Measurements from ENCODE around the gene MFAP3L. TPM values are rescaled to one million over a fixed set of nuclear protein-coding genes. Genes with fewer than 3 reads are reported as not detected.

The MFAP3L gene
- total RNA-seq, 1 experiment from 2014 or later, result not detected

DNA sequence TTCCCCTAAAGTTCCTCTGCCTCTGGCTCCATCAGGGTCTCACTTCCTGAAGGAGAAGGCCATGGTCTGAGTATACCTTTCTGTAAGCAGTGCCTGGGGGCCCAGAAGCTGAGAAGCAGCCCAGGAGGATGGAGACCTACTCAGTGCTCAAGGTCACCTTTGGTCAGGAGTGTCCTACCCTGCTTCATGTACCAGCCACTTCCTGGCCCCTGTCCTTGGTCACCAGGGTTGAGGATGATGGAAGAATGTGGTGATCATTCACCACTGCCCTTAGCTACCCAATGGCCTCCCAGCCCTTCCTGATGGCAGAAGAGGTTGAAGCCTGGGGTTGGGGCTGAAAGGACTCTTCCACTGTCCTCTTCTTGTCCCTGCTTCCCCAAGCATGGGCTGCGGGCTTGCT is 9.0 kb upstream of the MFAP3L start:
- DNase-seq, result no peak

DNA sequence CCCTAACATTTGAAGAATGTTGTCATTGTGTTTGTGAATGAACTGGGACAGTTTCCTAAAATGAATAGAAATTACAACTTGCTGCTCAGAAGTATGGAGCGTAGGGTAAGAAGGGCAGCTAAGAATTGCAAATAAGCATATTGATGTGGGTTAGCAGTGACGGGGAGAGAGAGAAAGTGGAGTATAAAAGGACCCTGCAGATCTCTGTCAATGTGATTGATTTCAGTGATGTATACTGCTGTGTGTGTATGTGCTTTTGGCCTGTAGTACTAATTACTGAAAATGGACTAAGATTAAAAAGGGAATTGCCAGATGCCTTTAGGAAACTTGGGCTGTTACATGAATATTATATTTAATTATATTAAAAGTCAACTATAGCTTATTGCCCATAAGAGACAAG is 7.8 kb upstream of the MFAP3L start:
- no peaks in the 10 kb centered on the region for H3K9me3 ChIP-seq (ENCODE audit: low read length)
- H3K27me3 ChIP-seq (ENCODE audit: low read length), result no peaks in the 10 kb centered on the region
- H4K20me1 ChIP-seq (ENCODE audit: insufficient read depth, low read depth, low read length), result no peaks in the 10 kb centered on the region
- H2AFZ ChIP-seq (ENCODE audit: low read length), result no peak overlapping the region
- H3K4me1 ChIP-seq (ENCODE audit: low read length), result no peaks in the 10 kb centered on the region
- no peak overlapping the region for H3K9ac ChIP-seq (ENCODE audit: low read length)
- no peaks in the 10 kb centered on the region for H3K36me3 ChIP-seq (ENCODE audit: insufficient read depth, low read length)
- no peaks in the 10 kb centered on the region for H3K79me2 ChIP-seq (ENCODE audit: low read length)
- H3K4me2 ChIP-seq (ENCODE audit: low read depth, low read length, poor library complexity, severe bottlenecking), result no peak overlapping the region
- H3K4me3 ChIP-seq (ENCODE audit: low read length), result no peak overlapping the region
- no peak for DNase-seq
- no peak overlapping the region for H3K27ac ChIP-seq (ENCODE audit: low read length)
- H3K9me2 ChIP-seq (replicated peaks; ENCODE audit: insufficient read depth, low read length), result no peaks in the 10 kb centered on the region

More for the DNA sequence above, 9.0 kb upstream of the MFAP3L start:
- Histone ChIP-seq H2AFZ (ENCODE audit: low read length) (no peak overlapping the region), H3K4me3 (ENCODE audit: low read length) (no peak overlapping the region), H3K4me2 (ENCODE audit: low read depth, low read length, poor library complexity, severe bottlenecking) (no peak overlapping the region), H3K79me2 (ENCODE audit: low read length) (no peaks in the 10 kb centered on the region), H3K9me3 (ENCODE audit: low read length) (no peaks in the 10 kb centered on the region), H3K27me3 (ENCODE audit: low read length) (no peaks in the 10 kb centered on the region), H3K27ac (ENCODE audit: low read length) (no peak overlapping the region), H3K4me1 (ENCODE audit: low read length) (no peaks in the 10 kb centered on the region), H4K20me1 (ENCODE audit: insufficient read depth, low read depth, low read length) (no peaks in the 10 kb centered on the region), H3K9ac (ENCODE audit: low read length) (no peak overlapping the region), H3K36me3 (ENCODE audit: insufficient read depth, low read length) (no peaks in the 10 kb centered on the region), H3K9me2 (replicated peaks; ENCODE audit: insufficient read depth, low read length) (no peaks in the 10 kb centered on the region)

DNA sequence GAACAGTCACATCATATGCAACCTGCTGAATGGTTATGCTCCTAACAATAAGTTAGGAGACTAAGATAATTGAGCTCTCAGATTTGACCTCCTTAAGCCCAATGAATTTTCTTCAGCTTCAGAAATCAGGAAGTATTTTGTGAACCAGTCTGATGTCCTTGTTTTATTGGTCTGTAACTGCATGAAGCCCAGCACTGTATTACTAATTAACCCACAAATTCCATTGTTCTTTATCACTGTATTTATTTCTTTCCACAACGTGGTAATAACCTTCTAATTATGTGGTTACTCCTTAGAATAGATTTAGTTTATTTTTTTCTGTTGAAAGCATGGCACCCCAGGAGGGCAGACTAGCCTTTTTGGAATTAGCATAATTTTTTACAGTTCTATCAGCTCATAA is 3.9 kb upstream of the MFAP3L start:
- no peaks in the 10 kb centered on the region for H3K36me3 ChIP-seq (ENCODE audit: insufficient read depth, low read length)
- H3K79me2 ChIP-seq (ENCODE audit: low read length), result no peaks in the 10 kb centered on the region
- H4K20me1 ChIP-seq (ENCODE audit: insufficient read depth, low read depth, low read length), result no peaks in the 10 kb centered on the region
- no peaks in the 10 kb centered on the region for H3K4me1 ChIP-seq (ENCODE audit: low read length)
- no peaks in the 10 kb centered on the region for H3K9me2 ChIP-seq (replicated peaks; ENCODE audit: insufficient read depth, low read length)
- H3K27me3 ChIP-seq (ENCODE audit: low read length), result no peaks in the 10 kb centered on the region
- no peak for DNase-seq
- no peaks in the 10 kb centered on the region for H3K9me3 ChIP-seq (ENCODE audit: low read length)
- no peak overlapping the region for H3K9ac ChIP-seq (ENCODE audit: low read length)
- H3K4me3 ChIP-seq (ENCODE audit: low read length), result no peak overlapping the region
- no peak overlapping the region for H3K27ac ChIP-seq (ENCODE audit: low read length)
- no peak overlapping the region for H3K4me2 ChIP-seq (ENCODE audit: low read depth, low read length, poor library complexity, severe bottlenecking)
- no peak overlapping the region for H2AFZ ChIP-seq (ENCODE audit: low read length)

DNA sequence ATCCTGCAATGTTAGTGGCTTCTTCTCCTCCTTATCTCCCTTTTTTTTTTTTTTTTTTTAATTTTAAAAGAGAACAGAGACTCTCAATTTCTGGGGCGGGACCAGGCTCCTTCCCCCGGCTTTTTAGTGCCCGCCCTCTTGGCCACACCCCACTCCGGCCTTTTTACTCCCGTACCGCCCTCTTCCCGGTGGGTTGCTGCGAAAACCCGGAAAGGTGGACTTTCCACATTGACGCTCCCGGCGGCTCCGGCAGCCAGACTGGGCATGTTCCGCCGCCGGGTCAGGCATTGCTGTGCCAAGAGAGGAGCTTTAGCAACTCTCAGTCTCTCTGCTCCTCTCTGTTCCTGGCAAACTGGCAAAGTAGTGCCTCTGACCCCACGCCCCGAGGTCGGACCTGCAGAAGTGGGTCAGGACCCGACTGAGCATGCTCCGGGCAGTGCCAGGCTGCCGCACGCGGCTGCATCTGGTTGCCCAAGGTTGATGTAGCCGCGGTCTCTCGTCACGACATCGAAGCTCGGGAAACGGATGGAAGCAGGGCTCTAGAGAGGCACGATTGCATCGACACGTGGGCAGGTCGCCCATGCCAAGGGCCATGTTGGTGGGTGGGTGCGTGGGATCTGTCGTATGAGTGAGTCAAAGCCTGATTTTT is 1.1 kb upstream of the MFAP3L start:
- H3K4me2 ChIP-seq (ENCODE audit: low read depth, low read length, poor library complexity, severe bottlenecking), result no peak overlapping the region
- DNase-seq, result no peak
- H3K79me2 ChIP-seq (ENCODE audit: low read length), result no peaks in the 10 kb centered on the region
- H2AFZ ChIP-seq (ENCODE audit: low read length), result no peak overlapping the region
- no peak overlapping the region for H3K27ac ChIP-seq (ENCODE audit: low read length)
- H3K4me3 ChIP-seq (ENCODE audit: low read length), result no peak overlapping the region
- H3K36me3 ChIP-seq (ENCODE audit: insufficient read depth, low read length), result no peaks in the 10 kb centered on the region
- H3K9me3 ChIP-seq (ENCODE audit: low read length), result no peaks in the 10 kb centered on the region
- no peak overlapping the region for H3K9ac ChIP-seq (ENCODE audit: low read length)
- H3K4me1 ChIP-seq (ENCODE audit: low read length), result no peaks in the 10 kb centered on the region
- no peaks in the 10 kb centered on the region for H3K27me3 ChIP-seq (ENCODE audit: low read length)
- no peaks in the 10 kb centered on the region for H3K9me2 ChIP-seq (replicated peaks; ENCODE audit: insufficient read depth, low read length)
- no peaks in the 10 kb centered on the region for H4K20me1 ChIP-seq (ENCODE audit: insufficient read depth, low read depth, low read length)

DNA sequence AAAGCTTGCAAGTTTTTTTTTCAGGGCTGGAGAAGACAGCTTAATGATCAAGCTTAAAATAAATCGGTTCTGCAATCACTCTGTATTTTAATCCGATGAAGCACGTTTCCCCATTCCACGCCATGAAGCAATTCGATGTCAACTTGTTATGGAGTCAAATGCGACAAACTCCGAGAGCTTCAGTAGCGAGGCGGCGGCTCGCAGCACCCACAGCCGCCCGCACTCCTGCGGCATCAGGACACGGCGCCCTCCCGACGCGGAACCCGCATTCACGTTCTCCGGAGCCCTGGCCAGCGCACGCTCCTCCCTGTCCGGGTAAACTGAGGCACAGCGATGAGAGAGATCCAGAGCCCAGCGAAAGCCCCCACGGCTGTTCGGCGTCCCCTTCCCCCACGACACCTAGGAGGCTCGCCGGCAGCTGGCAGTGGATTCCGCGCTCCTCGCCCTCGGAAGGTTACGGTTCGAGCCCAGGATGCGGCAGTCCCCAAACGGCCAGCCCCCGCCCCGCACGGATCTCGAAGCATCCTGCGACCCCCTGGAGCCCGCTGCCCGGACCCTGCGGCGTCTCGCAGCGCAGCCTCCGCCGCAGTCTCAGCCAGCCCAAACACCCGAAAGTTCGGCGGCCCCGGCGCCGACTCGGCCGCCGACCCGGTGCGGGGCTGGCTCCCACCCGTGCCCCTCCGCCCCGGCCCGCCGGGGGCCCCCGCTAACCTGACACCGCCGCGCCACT is 507 bp downstream of the MFAP3L start:
- H3K9me2 ChIP-seq (replicated peaks; ENCODE audit: insufficient read depth, low read length), result no peaks in the 10 kb centered on the region
- no peak overlapping the region for H3K4me3 ChIP-seq (ENCODE audit: low read length)
- no peaks in the 10 kb centered on the region for H3K79me2 ChIP-seq (ENCODE audit: low read length)
- H3K4me2 ChIP-seq (ENCODE audit: low read depth, low read length, poor library complexity, severe bottlenecking), result no peak overlapping the region
- no peaks in the 10 kb centered on the region for H3K9me3 ChIP-seq (ENCODE audit: low read length)
- H3K9ac ChIP-seq (ENCODE audit: low read length), result no peak overlapping the region
- no peaks in the 10 kb centered on the region for H3K4me1 ChIP-seq (ENCODE audit: low read length)
- H3K27me3 ChIP-seq (ENCODE audit: low read length), result no peaks in the 10 kb centered on the region
- H2AFZ ChIP-seq (ENCODE audit: low read length), result no peak overlapping the region
- H3K36me3 ChIP-seq (ENCODE audit: insufficient read depth, low read length), result no peaks in the 10 kb centered on the region
- no peak overlapping the region for H3K27ac ChIP-seq (ENCODE audit: low read length)
- H4K20me1 ChIP-seq (ENCODE audit: insufficient read depth, low read depth, low read length), result no peaks in the 10 kb centered on the region
- DNase-seq, result no peak

DNA sequence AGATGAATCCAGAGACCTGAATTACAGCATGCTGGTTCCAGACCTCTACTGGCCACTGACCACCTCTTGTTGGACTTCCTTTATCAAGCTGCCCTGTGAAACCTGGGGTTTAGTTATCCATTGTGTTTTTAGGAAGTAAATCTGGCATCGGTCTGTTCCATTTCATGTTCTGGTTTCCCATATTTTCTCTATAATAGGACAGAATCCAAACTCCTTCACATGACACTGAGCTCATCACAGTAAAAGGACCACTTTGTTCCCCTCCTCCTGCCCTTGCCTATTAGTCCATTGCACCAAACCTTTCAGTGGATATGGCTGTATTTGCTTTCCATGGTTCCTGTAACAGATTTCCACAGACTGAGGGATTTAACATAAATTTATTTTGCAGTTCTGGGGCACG is 4.0 kb downstream of the MFAP3L start:
- H3K4me3 ChIP-seq (ENCODE audit: low read length), result no peak overlapping the region
- H3K4me2 ChIP-seq (ENCODE audit: low read depth, low read length, poor library complexity, severe bottlenecking), result no peak overlapping the region
- H3K27ac ChIP-seq (ENCODE audit: low read length), result no peak overlapping the region
- H3K36me3 ChIP-seq (ENCODE audit: insufficient read depth, low read length), result no peaks in the 10 kb centered on the region
- H3K9ac ChIP-seq (ENCODE audit: low read length), result no peak overlapping the region
- H2AFZ ChIP-seq (ENCODE audit: low read length), result no peak overlapping the region
- H3K4me1 ChIP-seq (ENCODE audit: low read length), result no peaks in the 10 kb centered on the region
- H3K9me2 ChIP-seq (replicated peaks; ENCODE audit: insufficient read depth, low read length), result no peaks in the 10 kb centered on the region
- no peaks in the 10 kb centered on the region for H3K79me2 ChIP-seq (ENCODE audit: low read length)
- DNase-seq, result no peak
- no peaks in the 10 kb centered on the region for H3K27me3 ChIP-seq (ENCODE audit: low read length)
- no peaks in the 10 kb centered on the region for H4K20me1 ChIP-seq (ENCODE audit: insufficient read depth, low read depth, low read length)
- no peaks in the 10 kb centered on the region for H3K9me3 ChIP-seq (ENCODE audit: low read length)

DNA sequence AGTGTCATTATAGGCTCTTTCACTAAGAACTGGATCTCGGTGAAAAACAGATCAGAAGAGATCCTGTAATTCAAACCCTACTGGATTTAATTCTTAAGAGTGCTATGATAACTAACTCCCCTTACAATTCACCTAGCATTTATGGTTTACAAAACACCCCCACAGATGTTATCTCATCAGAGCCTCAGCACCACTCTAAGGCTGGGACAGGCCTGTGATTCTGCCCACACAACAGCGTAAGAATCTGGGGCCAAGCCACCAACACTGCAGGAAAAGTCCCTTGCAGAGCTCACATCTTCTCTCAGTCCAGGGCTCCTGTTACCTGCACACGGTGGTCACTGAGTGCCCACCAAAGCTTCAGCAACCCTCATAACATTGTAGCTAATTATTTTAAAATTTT is 8.9 kb downstream of the MFAP3L start:
- Histone ChIP-seq H3K79me2 (ENCODE audit: low read length) (no peaks in the 10 kb centered on the region), H3K27ac (ENCODE audit: low read length) (no peak overlapping the region), H3K4me1 (ENCODE audit: low read length) (no peaks in the 10 kb centered on the region), H3K9ac (ENCODE audit: low read length) (no peak overlapping the region), H4K20me1 (ENCODE audit: insufficient read depth, low read depth, low read length) (no peaks in the 10 kb centered on the region), H3K4me3 (ENCODE audit: low read length) (no peak overlapping the region), H2AFZ (ENCODE audit: low read length) (no peak overlapping the region), H3K36me3 (ENCODE audit: insufficient read depth, low read length) (no peaks in the 10 kb centered on the region), H3K4me2 (ENCODE audit: low read depth, low read length, poor library complexity, severe bottlenecking) (no peak overlapping the region), H3K27me3 (ENCODE audit: low read length) (no peaks in the 10 kb centered on the region), H3K9me2 (replicated peaks; ENCODE audit: insufficient read depth, low read length) (no peaks in the 10 kb centered on the region), H3K9me3 (ENCODE audit: low read length) (no peaks in the 10 kb centered on the region)
- DNase-seq, result no peak

DNA sequence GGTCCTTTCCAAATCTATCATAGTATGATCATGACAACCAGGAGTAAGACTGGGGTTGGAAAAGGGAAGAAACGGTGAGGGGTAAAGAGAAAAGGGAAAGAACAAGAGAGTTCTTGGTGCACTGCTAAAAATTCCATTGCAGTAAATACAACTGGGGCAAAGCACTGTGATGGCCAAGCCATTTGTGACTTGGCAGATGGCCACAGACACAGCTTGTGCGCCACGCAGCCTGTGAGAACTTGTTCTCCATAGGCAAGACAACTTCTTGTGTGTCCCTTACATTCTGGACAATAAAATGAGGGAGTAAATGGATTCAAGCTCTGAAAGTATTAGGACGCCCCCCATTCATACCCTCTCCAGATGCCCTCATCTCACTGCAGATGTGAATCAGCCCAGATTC is 10.9 kb downstream of the MFAP3L start:
- H3K4me1 ChIP-seq (ENCODE audit: low read length), result no peaks in the 10 kb centered on the region
- H4K20me1 ChIP-seq (ENCODE audit: insufficient read depth, low read depth, low read length), result no peaks in the 10 kb centered on the region
- no peaks in the 10 kb centered on the region for H3K36me3 ChIP-seq (ENCODE audit: insufficient read depth, low read length)
- H3K27me3 ChIP-seq (ENCODE audit: low read length), result no peaks in the 10 kb centered on the region
- no peak overlapping the region for H3K27ac ChIP-seq (ENCODE audit: low read length)
- no peak overlapping the region for H2AFZ ChIP-seq (ENCODE audit: low read length)
- no peaks in the 10 kb centered on the region for H3K79me2 ChIP-seq (ENCODE audit: low read length)
- H3K4me2 ChIP-seq (ENCODE audit: low read depth, low read length, poor library complexity, severe bottlenecking), result no peak overlapping the region
- DNase-seq, result no peak
- no peaks in the 10 kb centered on the region for H3K9me2 ChIP-seq (replicated peaks; ENCODE audit: insufficient read depth, low read length)
- no peaks in the 10 kb centered on the region for H3K9me3 ChIP-seq (ENCODE audit: low read length)
- H3K4me3 ChIP-seq (ENCODE audit: low read length), result no peak overlapping the region
- H3K9ac ChIP-seq (ENCODE audit: low read length), result no peak overlapping the region

All from Karpas-422 (cell line).